ENCODE measurements around the gene UBL4A. TPM values are rescaled to one million over a fixed set of nuclear protein-coding genes. Genes with fewer than 3 reads are reported as not detected.

UBL4A gene
- total RNA-seq, 4 donors from 2014 or later = 14.7 to 36.3 (median 29.5) TPM

DNA sequence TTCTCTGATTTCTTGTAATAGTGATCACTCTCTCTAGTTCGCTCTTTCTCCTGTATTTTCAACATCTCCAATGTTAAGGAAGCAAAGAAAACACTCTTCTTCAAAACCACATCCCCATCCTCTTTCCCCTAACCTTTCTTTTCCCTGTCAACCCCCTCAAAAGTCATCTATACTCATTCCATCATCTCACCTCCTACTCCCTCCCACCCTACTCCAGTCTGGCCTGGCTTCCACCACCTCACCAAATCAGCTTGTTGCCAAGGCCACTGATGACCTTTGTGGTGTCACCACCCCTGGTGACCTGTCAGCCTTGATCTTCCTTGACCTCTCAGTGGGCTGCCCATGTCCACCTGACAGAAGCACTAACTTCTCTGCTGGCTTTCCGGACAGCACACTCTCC, 27.3 kb upstream of the UBL4A start:
- DNase-seq = no peak
- no peaks in the 10 kb centered on the region for H3K36me3 ChIP-seq
- no peaks in the 10 kb centered on the region for H3K4me1 ChIP-seq
- no peak overlapping the region for H3K27ac ChIP-seq
- TF ChIP-seq POLR2A (IDR thresholded peaks at IDR 0.05) = no peak
- TF ChIP-seq, protein P1, sequence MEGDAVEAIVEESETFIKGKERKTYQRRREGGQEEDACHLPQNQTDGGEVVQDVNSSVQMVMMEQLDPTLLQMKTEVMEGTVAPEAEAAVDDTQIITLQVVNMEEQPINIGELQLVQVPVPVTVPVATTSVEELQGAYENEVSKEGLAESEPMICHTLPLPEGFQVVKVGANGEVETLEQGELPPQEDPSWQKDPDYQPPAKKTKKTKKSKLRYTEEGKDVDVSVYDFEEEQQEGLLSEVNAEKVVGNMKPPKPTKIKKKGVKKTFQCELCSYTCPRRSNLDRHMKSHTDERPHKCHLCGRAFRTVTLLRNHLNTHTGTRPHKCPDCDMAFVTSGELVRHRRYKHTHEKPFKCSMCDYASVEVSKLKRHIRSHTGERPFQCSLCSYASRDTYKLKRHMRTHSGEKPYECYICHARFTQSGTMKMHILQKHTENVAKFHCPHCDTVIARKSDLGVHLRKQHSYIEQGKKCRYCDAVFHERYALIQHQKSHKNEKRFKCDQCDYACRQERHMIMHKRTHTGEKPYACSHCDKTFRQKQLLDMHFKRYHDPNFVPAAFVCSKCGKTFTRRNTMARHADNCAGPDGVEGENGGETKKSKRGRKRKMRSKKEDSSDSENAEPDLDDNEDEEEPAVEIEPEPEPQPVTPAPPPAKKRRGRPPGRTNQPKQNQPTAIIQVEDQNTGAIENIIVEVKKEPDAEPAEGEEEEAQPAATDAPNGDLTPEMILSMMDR (IDR thresholded peaks at IDR 0.05) = no peak
- no peaks in the 10 kb centered on the region for H3K9me3 ChIP-seq
- H3K4me3 ChIP-seq = no peak overlapping the region
- H3K27me3 ChIP-seq = no peaks in the 10 kb centered on the region
- intact Hi-C loops (cut with DNase I; ENCODE audit: low total_unique reads) = no loop called here

DNA sequence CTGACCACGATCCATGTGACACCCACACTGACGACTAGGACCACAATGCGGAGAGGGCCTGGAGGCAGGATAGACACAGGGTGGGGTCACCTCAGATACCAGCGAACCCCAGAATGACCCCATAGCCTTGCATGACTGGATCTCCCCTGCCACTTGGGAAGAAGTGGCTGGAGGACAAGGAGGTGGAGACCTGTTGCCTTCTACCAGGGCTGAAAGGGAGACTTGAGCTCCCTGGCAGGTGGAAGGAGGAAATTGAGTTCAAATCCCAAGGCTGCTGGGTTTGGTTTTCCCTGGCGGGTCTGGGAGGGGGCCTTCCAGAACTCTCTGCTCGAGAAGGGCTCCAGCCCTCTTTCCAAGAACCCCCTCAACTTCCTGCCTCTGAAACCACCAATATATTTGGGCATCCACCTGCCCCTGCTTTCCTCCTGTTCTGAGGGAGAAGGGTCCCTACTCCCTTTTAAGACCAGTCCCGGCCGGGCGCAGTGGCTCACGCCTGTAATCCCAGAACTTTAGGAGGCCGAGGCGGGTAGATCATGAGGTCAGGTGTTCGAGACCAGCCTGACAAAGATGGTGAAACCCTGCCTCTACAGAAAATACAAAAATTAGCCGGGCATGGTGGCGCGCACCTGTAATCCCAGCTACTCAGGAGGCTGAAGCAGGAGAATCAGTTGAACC, 26.6 kb upstream of the UBL4A start:
- TF ChIP-seq POLR2A (IDR thresholded peaks at IDR 0.05) = no peak
- TF ChIP-seq, protein P1 (IDR thresholded peaks at IDR 0.05) = no peak
- no peak for DNase-seq
- Histone ChIP-seq H3K36me3 (no peaks in the 10 kb centered on the region), H3K9me3 (no peaks in the 10 kb centered on the region), H3K4me1 (no peaks in the 10 kb centered on the region), H3K27me3 (no peaks in the 10 kb centered on the region), H3K4me3 (no peak overlapping the region), H3K27ac (no peak overlapping the region)
- intact Hi-C loops (cut with DNase I; ENCODE audit: low total_unique reads) = no loop called here

DNA sequence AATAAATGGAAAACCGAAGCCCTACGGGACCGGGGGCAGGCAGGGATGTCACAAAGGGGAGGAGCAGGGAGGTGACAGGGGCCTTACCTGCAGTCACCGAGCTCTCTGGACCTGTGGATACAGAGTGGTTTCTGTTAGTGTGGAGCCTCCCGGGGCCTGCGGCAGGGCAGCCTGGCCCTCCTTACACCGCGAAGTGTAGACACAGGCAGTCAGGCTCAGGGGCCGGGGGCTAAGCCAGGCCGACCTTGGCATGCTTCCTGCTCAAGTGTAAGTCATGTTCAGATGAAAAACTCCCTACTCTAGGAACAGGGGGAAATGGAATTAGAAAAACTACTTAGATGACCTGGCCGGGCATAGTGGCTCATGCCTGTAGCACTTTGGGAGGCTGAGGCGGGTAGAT, 25.3 kb upstream of the UBL4A start:
- Histone ChIP-seq H3K36me3 (no peaks in the 10 kb centered on the region), H3K4me3 (no peak overlapping the region), H3K27ac (no peak overlapping the region), H3K27me3 (no peaks in the 10 kb centered on the region), H3K9me3 (no peaks in the 10 kb centered on the region), H3K4me1 (no peaks in the 10 kb centered on the region)
- TF ChIP-seq POLR2A (IDR thresholded peaks at IDR 0.05) = no peak
- TF ChIP-seq, protein P1 (IDR thresholded peaks at IDR 0.05) = no peak
- intact Hi-C loops (cut with DNase I; ENCODE audit: low total_unique reads) = no loop called here
- no peak for DNase-seq

DNA sequence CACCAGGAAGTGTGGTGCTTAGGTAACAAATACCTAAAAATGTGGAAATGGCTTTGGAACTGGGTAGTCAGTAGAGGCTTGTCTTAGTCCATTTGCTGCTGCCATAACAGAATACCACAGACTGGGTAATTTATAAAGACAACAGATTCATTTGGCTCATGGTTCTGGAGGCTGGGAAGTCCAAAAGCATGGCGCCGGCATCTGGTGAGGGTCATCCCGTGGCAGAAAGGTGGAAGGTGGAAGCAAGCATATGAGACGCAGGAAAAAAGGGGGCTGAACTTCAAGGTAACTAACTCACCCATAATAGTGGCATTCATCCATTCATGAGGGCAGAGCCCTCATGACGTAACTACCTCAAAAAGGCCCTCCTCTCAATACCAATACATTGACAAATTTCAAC, 23.0 kb upstream of the UBL4A start:
- Histone ChIP-seq H3K4me1 (no peaks in the 10 kb centered on the region), H3K36me3 (no peaks in the 10 kb centered on the region), H3K27ac (no peak overlapping the region), H3K4me3 (no peak overlapping the region), H3K27me3 (no peaks in the 10 kb centered on the region), H3K9me3 (no peaks in the 10 kb centered on the region)
- TF ChIP-seq, protein P1 (IDR thresholded peaks at IDR 0.05) = no peak
- TF ChIP-seq POLR2A (IDR thresholded peaks at IDR 0.05) = no peak
- intact Hi-C loops (cut with DNase I; ENCODE audit: low total_unique reads) = no loop called here
- DNase-seq = no peak

DNA sequence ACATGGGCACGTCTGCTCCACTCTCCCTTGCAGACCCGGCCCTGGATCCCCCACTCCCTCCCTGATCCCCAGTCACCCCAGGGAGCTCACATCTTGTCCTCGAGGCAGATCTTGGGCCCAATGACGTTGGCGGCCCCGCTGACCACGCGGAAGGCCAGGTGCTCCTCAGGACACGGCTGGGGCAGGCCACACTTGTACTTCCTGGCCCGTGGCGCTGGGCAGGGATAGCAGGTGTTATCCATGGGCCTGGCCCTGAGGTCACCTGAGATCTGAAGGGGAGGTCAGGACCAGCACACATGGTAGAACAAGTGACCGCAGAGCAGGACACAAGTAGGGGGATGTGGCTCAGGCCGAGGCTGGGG, 21.9 kb upstream of the UBL4A start:
- intact Hi-C loops (cut with DNase I; ENCODE audit: low total_unique reads) = no loop called here
- no peaks in the 10 kb centered on the region for H3K36me3 ChIP-seq
- H3K27ac ChIP-seq = no peak overlapping the region
- H3K27me3 ChIP-seq = no peaks in the 10 kb centered on the region
- no peaks in the 10 kb centered on the region for H3K4me1 ChIP-seq
- H3K9me3 ChIP-seq = no peaks in the 10 kb centered on the region
- TF ChIP-seq, protein P1 (IDR thresholded peaks at IDR 0.05) = no peak
- TF ChIP-seq POLR2A (IDR thresholded peaks at IDR 0.05) = no peak
- no peak for DNase-seq
- no peak overlapping the region for H3K4me3 ChIP-seq

Measured in uterus (tissue), 4 donors.